Liver (tissue), 9 donors: ENCODE results near the gene CYTH3. TPM values are rescaled to one million over a fixed set of nuclear protein-coding genes. Genes with fewer than 3 reads are reported as not detected.
"Not testable (repeated sequence)": the region's sequence is repeated elsewhere in the genome, so short reads cannot be mapped to it uniquely, and the experiment has no call there.

ENCODE experiments used
- DNase-seq: peaks from one replicate; pipeline ENCODE4 v3.0.0-alpha.2; 2017; ENCODE audit warnings: low spot score
- H3K27ac ChIP-seq, 2 donors: one replicate each; pipeline ENCODE4 v1.7.0; 2013; ENCODE audit warnings: inconsistent platforms in 2 of 2, low read length in 2 of 2, control low read depth in 1 of 2, low read depth in 1 of 2, mild to moderate bottlenecking in 1 of 2
- H3K27me3 ChIP-seq, 4 donors: one replicate each; pipeline versions ENCODE4 v1.6.1 to v1.7.0; 2013; ENCODE audit warnings: low read length in 3 of 4, inconsistent platforms in 1 of 4, mild to moderate bottlenecking in 1 of 4, moderate library complexity in 1 of 4; ENCODE audit not compliant: control insufficient read depth in 4 of 4, insufficient read depth in 4 of 4
- H3K36me3 ChIP-seq, 4 donors: one replicate each; pipeline versions ENCODE4 v1.6.1 to v1.7.0; 2013; ENCODE audit warnings: low read length in 3 of 4, mild to moderate bottlenecking in 3 of 4, low read depth in 1 of 4, moderate library complexity in 1 of 4; ENCODE audit not compliant: control insufficient read depth in 4 of 4, insufficient read depth in 3 of 4
- H3K4me1 ChIP-seq, 4 donors: one replicate each; pipeline versions ENCODE4 v1.6.1 to v1.7.0; 2013; ENCODE audit warnings: low read length in 3 of 4, mild to moderate bottlenecking in 3 of 4, moderate library complexity in 1 of 4; ENCODE audit not compliant: control insufficient read depth in 4 of 4, insufficient read depth in 4 of 4
- H3K4me3 ChIP-seq, 3 donors: one replicate each; pipeline versions ENCODE4 v1.6.1 to v1.7.0; 2013; ENCODE audit warnings: low read length in 3 of 3, control low read depth in 1 of 3, low read depth in 1 of 3, mild to moderate bottlenecking in 1 of 3
- H3K9ac ChIP-seq, 2 donors: one replicate each; pipeline ENCODE4 v1.7.0; 2013; ENCODE audit warnings: low read length in 2 of 2, mild to moderate bottlenecking in 2 of 2, moderate library complexity in 2 of 2, control low read depth in 1 of 2, low read depth in 1 of 2
- H3K9me3 ChIP-seq, 4 donors: one replicate each; pipeline versions ENCODE4 v1.6.1 to v1.7.0; 2013; ENCODE audit warnings: low read length in 3 of 4; ENCODE audit not compliant: control insufficient read depth in 4 of 4
- EGR1 ChIP-seq, 2 donors: IDR thresholded peaks; 2 replicates each; pipeline ENCODE4 v1.6.1; 2016 to 2018; ENCODE audit warnings: antibody characterized with exemption in 2 of 2, low read depth in 2 of 2
- GABPA ChIP-seq, 2 donors: IDR thresholded peaks in 1 of 2; conservative IDR thresholded peaks in 1 of 2; 2 replicates each; pipeline ENCODE4 v1.6.1; 2016; ENCODE audit warnings: antibody characterized with exemption in 2 of 2, mild to moderate bottlenecking in 1 of 2, moderate library complexity in 1 of 2
- HNF4A ChIP-seq, 2 donors: conservative IDR thresholded peaks; 2 replicates each; pipeline ENCODE4 v1.6.1; 2016; ENCODE audit warnings: antibody characterized with exemption in 2 of 2, mild to moderate bottlenecking in 2 of 2
- NR2F2 ChIP-seq: IDR thresholded peaks from 2 replicates; pipeline ENCODE4 v1.6.1; 2016; ENCODE audit warnings: antibody characterized with exemption
- SP1 ChIP-seq: IDR thresholded peaks from 2 replicates; pipeline ENCODE4 v1.6.1; 2018; ENCODE audit warnings: antibody characterized with exemption, mild to moderate bottlenecking
- WGBS: extraction: QIAGEN DNeasy Blood & Tissue Kit; methylation state at CpG from one replicate; pipeline ENCODE4 v1.1.7; 2013; 5-methylcytosine and 5-hydroxymethylcytosine counted together
- polyA plus RNA-seq, 2 donors: library from polyadenylated mRNA; stranded (reverse) in 1 of 2; unstranded in 1 of 2; fragments of 200-250 nt in 1 of 2; fragments of >200 nt in 1 of 2; fragmentation: Nextera tagmentation in 1 of 2; extraction: Ambion mirVana in 1 of 2; gene quantifications; one replicate each; pipeline versions ENCODE4 v1.2.1 to v1.2.3, GENCODE V29; 2013 to 2015
- total RNA-seq, 2 donors: library from RNA; depleted of rRNA; stranded (reverse); fragments of >200 nt; gene quantifications; one replicate each; pipeline ENCODE4 v1.2.3, GENCODE V29; 2014
- TF ChIP-seq, protein P1 (sequence below): IDR thresholded peaks from 2 replicates; pipeline ENCODE4 v1.6.1; 2016; ENCODE audit warnings: antibody characterized with exemption
- TF ChIP-seq, protein P2 (sequence below): IDR thresholded peaks from 2 replicates; pipeline ENCODE4 v1.6.1; 2016; ENCODE audit warnings: antibody characterized with exemption, mild to moderate bottlenecking
- TF ChIP-seq, protein P3 (sequence below): IDR thresholded peaks from 2 replicates; pipeline ENCODE4 v1.6.1; 2016; ENCODE audit warnings: antibody characterized with exemption
- donor health status: healthy.
- donor health status: healthy.
- donor health status: healthy.
- donor health status: healthy.
- donor health status: healthy.

Gene CYTH3
- total and polyA plus RNA-seq, 4 donors = 1.1 to 6.3 (median 3.7) TPM

DNA sequence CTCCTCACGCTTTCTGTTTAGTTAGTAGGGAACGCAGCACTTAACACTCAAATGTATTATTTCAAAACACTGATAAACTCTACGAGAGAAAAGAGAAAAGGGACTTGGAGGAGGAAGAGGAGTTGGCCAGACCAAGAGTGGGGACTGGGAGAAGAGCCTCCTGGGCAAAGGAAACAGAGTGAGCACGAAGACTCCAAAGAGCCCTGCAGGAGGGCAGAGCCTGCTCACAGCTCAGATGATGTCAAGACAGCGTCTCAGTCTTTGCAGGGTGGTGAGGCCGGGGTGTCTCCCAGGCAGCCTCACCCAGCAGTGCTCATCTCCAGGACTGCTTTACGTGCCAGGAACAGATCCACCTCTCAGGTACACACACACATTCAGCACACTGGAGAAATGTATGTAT is 41.2 kb downstream of the CYTH3 start:
- WGBS = 84% methylated on average over 7 of the region's 7 CpGs
- Histone ChIP-seq H3K9ac (no peak overlapping the region), H3K36me3 (no peaks in the 10 kb centered on the region), H3K4me1 (peaks cover 0 to 2% (median 0%) of the 10 kb centered on the region in 4 donors), H3K27me3 (no peaks in the 10 kb centered on the region), H3K27ac (no peak overlapping the region), H3K9me3 (no peaks in the 10 kb centered on the region), H3K4me3 (no peak overlapping the region)
- DNase-seq = no peak
- TF ChIP-seq, protein P1, sequence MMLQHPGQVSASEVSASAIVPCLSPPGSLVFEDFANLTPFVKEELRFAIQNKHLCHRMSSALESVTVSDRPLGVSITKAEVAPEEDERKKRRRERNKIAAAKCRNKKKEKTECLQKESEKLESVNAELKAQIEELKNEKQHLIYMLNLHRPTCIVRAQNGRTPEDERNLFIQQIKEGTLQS = no peak

DNA sequence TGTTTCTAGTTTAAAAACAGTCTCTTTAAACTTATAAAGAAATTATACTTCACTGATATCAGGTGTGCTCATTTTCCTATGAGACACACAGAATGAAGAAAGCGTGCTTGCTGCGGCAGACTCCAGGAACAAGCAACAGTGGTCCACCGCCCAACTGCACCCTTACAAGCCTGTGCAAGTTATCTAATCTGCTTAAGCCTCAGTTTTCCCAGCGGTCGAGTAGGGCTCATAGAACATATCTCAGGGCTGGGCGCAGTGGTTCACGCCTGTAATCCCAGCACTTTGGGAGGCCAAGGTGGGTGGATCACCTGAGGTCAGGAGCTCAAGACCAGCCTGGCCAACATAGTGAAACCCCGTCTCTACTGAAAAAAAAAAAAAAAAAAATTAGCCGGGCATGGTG is 43.1 kb downstream of the CYTH3 start:
- not testable (repeated sequence) for H3K9ac ChIP-seq, H3K4me3 ChIP-seq, H3K27me3 ChIP-seq, H3K4me1 ChIP-seq, H3K27ac ChIP-seq, DNase-seq, H3K9me3 ChIP-seq, H3K36me3 ChIP-seq
- 77% methylated on average over 9 of the region's 9 CpGs for WGBS

DNA sequence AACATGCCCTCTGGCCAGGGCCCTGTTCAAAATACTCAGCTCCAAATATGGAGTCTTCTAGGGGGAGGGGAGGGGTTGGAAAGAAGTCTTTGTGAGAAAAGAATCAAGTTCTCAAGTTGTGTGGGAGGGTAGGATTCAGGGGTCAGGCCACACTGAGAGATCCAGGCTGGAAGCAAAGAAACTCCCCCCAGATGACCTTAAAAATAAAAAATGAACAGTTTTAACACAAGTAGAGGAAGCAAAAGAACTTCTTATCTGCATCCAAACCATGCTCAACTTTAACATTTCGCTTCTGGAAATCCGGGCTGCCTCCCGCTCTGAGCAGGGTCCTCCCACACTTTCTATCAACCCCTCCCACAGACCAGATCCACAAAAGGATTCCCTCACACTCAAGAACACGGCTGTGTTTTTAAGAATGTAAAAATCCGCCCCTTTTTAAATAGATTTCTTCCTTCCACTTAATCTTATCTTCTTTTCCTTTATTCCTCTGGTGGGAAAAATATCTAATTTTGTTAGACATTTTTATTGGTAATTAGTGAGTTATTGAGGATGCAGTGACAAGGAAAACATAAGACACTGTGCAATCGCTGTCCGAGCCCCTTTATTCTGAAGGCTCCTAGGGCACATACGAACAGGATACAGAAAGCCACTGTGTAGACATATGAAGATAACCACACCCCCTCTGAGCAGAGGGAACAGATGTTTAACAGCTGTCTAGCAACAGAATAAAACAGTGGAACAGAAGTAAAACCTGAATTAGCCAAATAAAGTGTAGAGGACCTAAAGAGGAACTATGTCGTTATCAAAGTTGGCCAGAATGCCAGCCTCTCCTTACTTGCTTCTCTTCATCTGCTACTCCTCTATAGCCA is 43.8 kb downstream of the CYTH3 start:
- no peaks in the 10 kb centered on the region for H3K36me3 ChIP-seq
- TF ChIP-seq, protein P2, sequence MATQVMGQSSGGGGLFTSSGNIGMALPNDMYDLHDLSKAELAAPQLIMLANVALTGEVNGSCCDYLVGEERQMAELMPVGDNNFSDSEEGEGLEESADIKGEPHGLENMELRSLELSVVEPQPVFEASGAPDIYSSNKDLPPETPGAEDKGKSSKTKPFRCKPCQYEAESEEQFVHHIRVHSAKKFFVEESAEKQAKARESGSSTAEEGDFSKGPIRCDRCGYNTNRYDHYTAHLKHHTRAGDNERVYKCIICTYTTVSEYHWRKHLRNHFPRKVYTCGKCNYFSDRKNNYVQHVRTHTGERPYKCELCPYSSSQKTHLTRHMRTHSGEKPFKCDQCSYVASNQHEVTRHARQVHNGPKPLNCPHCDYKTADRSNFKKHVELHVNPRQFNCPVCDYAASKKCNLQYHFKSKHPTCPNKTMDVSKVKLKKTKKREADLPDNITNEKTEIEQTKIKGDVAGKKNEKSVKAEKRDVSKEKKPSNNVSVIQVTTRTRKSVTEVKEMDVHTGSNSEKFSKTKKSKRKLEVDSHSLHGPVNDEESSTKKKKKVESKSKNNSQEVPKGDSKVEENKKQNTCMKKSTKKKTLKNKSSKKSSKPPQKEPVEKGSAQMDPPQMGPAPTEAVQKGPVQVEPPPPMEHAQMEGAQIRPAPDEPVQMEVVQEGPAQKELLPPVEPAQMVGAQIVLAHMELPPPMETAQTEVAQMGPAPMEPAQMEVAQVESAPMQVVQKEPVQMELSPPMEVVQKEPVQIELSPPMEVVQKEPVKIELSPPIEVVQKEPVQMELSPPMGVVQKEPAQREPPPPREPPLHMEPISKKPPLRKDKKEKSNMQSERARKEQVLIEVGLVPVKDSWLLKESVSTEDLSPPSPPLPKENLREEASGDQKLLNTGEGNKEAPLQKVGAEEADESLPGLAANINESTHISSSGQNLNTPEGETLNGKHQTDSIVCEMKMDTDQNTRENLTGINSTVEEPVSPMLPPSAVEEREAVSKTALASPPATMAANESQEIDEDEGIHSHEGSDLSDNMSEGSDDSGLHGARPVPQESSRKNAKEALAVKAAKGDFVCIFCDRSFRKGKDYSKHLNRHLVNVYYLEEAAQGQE = no peak
- TF ChIP-seq HNF4A (conservative IDR thresholded peaks at IDR 0.05) = no peak
- TF ChIP-seq GABPA (IDR thresholded peaks at IDR 0.05 in 1 of 2, conservative IDR thresholded peaks at IDR 0.05 in 1 of 2) = no peak
- peak; percentile 76 for TF ChIP-seq NR2F2
- no peak for TF ChIP-seq EGR1 (IDR thresholded peaks at IDR 0.05; ENCODE audit: low read depth in 2 of 2)
- TF ChIP-seq SP1 = peak; percentile 16
- TF ChIP-seq, protein P3, sequence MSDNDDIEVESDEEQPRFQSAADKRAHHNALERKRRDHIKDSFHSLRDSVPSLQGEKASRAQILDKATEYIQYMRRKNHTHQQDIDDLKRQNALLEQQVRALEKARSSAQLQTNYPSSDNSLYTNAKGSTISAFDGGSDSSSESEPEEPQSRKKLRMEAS = no peak
- no peaks in the 10 kb centered on the region for H3K27me3 ChIP-seq
- 62% methylated on average over 9 of the region's 9 CpGs for WGBS
- no peak for DNase-seq
- no peaks in the 10 kb centered on the region for H3K9me3 ChIP-seq
- H3K9ac ChIP-seq = no peak overlapping the region
- no peak overlapping the region for H3K4me3 ChIP-seq
- H3K27ac ChIP-seq = peak overlapping the region in 1 of 2 donors; percentile 6
- peaks cover 0 to 2% (median 0%) of the 10 kb centered on the region in 4 donors for H3K4me1 ChIP-seq
